ENCODE results near the gene PCYT1A.

DNA sequence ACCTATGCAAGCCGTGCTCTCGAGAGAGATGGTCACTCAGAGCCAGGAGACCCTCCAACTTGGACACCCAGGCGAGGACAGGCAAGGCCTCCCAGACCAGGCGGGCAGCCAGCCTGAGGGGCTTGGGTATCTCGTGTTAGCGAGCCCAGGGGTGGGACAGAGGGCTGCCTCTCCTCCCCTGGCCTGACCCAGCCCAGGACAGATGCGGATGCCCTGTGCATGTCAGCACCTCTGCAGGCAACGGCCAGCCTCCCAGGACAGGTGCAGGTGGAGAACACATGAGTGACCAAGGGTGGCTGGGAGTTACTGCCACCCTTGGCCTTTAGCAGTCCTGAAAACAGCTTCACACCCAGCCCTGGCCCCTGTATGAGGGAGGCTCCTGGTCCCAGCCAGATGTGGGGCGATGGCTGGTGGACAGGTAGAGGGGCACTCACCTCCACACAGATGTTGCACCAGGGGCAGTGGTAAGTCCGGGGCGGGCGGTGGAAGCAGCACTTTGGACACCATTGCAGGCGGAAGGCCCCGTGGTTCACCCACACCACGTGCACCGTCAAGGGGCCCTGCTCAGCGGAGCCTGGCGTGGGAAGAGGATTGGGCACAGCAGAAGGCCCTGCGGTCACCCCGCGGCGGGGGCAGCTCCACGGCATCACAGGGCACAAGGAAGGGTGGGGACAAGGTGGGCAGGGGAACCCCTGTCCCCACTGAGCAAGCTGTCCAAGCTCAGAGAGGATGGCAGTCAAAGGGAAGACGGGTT is 78.4 kb downstream of the PCYT1A start:
- no peak for TF ChIP-seq POLR2A (IDR thresholded peaks at IDR 0.05; ENCODE audit: low read depth, low read length)
- TF ChIP-seq POLR2AphosphoS5 (IDR thresholded peaks at IDR 0.05; ENCODE audit: low read depth, low read length): no peak
- TF ChIP-seq SPI1 (IDR thresholded peaks at IDR 0.05; ENCODE audit: low read depth, low read length): no peak
